Endothelial cell of umbilical vein (primary cell): Measurements from ENCODE around the gene NUBP1. TPM values are rescaled to one million over a fixed set of nuclear protein-coding genes. Genes with fewer than 3 reads are reported as not detected.
A peak's percentile ranks its signal among the peaks of the same experiment; 100 is the strongest.

ENCODE experiments used
- BruUV-seq: library from RNA; stranded (reverse); fragments of 400-500 nt; replicated peaks from 2 replicates; lab custom pipeline; 2021; lab: Mats Ljungman, UMichigan
- CTCF ChIA-PET: fragments of 300-600, 350-600 bp; sonication (Branson Sonifier 250); formaldehyde crosslinking; loops from one replicate; lab custom pipeline; 2021; ENCODE audit warnings: antibody characterized with exemption, inconsistent platforms; lab: Charles Lee
- POLR2A ChIA-PET: fragments of 300-600, 350-600 bp; sonication (Branson Sonifier 250); formaldehyde crosslinking; loops from one replicate; lab custom pipeline; 2021; ENCODE audit warnings: antibody characterized with exemption, inconsistent platforms; lab: Charles Lee
- DNase-seq: peaks from one replicate; pipeline ENCODE4 v3.0.0-alpha.2; 2011; ENCODE audit warnings: low read depth, low spot score
- FAIRE-seq: peaks from 2 replicates; lab custom pipeline; 2011; peaks lifted over from hg19 to GRCh38; lab: Jason Lieb, UNC
- H2AFZ ChIP-seq: 2 replicates; pipeline ENCODE4 v1.6.0; 2012; ENCODE audit warnings: low read depth, low read length, control low read depth, inconsistent platforms
- H3K27ac ChIP-seq: 2 replicates; pipeline ENCODE4 v1.5.1; 2011; ENCODE audit warnings: low read depth, mild to moderate bottlenecking, control low read depth, low read length, moderate library complexity; ENCODE audit not compliant: insufficient read depth
- H3K27me3 ChIP-seq, 2 experiments: 2 replicates each; pipeline versions ENCODE4 v1.6.0 to v1.6.1; 2011; ENCODE audit warnings: low read length in 2 of 2, mixed read lengths in 1 of 2; ENCODE audit not compliant: control insufficient read depth in 2 of 2, insufficient read depth in 2 of 2
- H3K36me3 ChIP-seq, 2 experiments: 2 replicates in 1 of 2; 3 replicates in 1 of 2; pipeline ENCODE4 v1.5.1; 2011; ENCODE audit warnings: low read length in 2 of 2, mild to moderate bottlenecking in 1 of 2, moderate library complexity in 1 of 2; ENCODE audit not compliant: control insufficient read depth in 2 of 2, insufficient read depth in 2 of 2; ENCODE audit errors: extremely low read depth in 1 of 2
- H3K4me1 ChIP-seq: 3 replicates; pipeline ENCODE4 v1.5.1; 2011; ENCODE audit warnings: mild to moderate bottlenecking, low read length; ENCODE audit not compliant: control insufficient read depth, insufficient read depth; ENCODE audit errors: extremely low read depth
- H3K4me2 ChIP-seq: 2 replicates; pipeline ENCODE4 v1.6.1; 2011; ENCODE audit warnings: low read length, control low read depth, mixed read lengths; ENCODE audit not compliant: insufficient read depth
- H3K4me3 ChIP-seq, 3 experiments: fragments of 200-600 bp in 1 of 3; sonication (generic), shearing (Covaris generic) in 1 of 3; replicated peaks in 1 of 3; 2 replicates each; pipeline ENCODE4 v1.5.1; 2011 to 2016; ENCODE audit warnings: control low read depth in 3 of 3, low read length in 3 of 3, mild to moderate bottlenecking in 2 of 3, inconsistent platforms in 1 of 3, low read depth in 1 of 3, moderate library complexity in 1 of 3; ENCODE audit not compliant: insufficient read depth in 1 of 3
- H3K79me2 ChIP-seq: 2 replicates; pipeline ENCODE4 v1.6.0; 2012; ENCODE audit warnings: low read length, inconsistent platforms; ENCODE audit not compliant: control insufficient read depth, insufficient read depth
- H3K9ac ChIP-seq: replicated peaks from 2 replicates; pipeline ENCODE3; 2011; ENCODE audit warnings: low read length, control low read depth; ENCODE audit not compliant: insufficient read depth; ENCODE audit errors: extremely low read depth
- H3K9me1 ChIP-seq: replicated peaks from 3 replicates; pipeline ENCODE4 v1.6.0; 2011; ENCODE audit warnings: mild to moderate bottlenecking, low read length; ENCODE audit not compliant: control insufficient read depth, insufficient read depth; ENCODE audit errors: extremely low read depth
- H3K9me3 ChIP-seq: replicated peaks from 2 replicates; pipeline ENCODE4 v1.5.1; 2012; ENCODE audit warnings: low read length, inconsistent platforms; ENCODE audit not compliant: control insufficient read depth, insufficient read depth
- H4K20me1 ChIP-seq: replicated peaks from 2 replicates; pipeline ENCODE3; 2011; ENCODE audit warnings: mild to moderate bottlenecking, low read length; ENCODE audit not compliant: control insufficient read depth, insufficient read depth; ENCODE audit errors: extremely low read depth
- CTCF ChIP-seq, 2 donors: IDR thresholded peaks; 1 replicate in 1 of 2; 2 replicates in 1 of 2; pipeline ENCODE4 v1.5.1; 2011; ENCODE audit warnings: low read length in 2 of 2, mild to moderate bottlenecking in 2 of 2, moderate library complexity in 2 of 2, control low read depth in 1 of 2, inconsistent platforms in 1 of 2, low read depth in 1 of 2; ENCODE audit not compliant: insufficient read depth in 1 of 2; ENCODE audit errors: extremely low read depth in 1 of 2
- EZH2 ChIP-seq: IDR thresholded peaks from 2 replicates; pipeline ENCODE4 v1.6.1; 2012; ENCODE audit warnings: borderline replicate concordance, low read depth, mild to moderate bottlenecking, moderate library complexity, low read length, inconsistent platforms; ENCODE audit not compliant: severe bottlenecking
- FOS ChIP-seq: IDR thresholded peaks from 2 replicates; pipeline ENCODE4 v1.6.1; 2011; ENCODE audit warnings: mild to moderate bottlenecking, low read length, moderate library complexity, borderline replicate concordance; ENCODE audit not compliant: insufficient read depth
- GATA2 ChIP-seq: IDR thresholded peaks from 2 replicates; pipeline ENCODE4 v1.7.0; 2011; ENCODE audit warnings: low read depth, mild to moderate bottlenecking, moderate library complexity, mixed read lengths, low read length; ENCODE audit not compliant: insufficient read length, insufficient read depth
- JUN ChIP-seq: IDR thresholded peaks from 2 replicates; pipeline ENCODE4 v1.6.1; 2011; ENCODE audit warnings: borderline replicate concordance, low read depth; ENCODE audit not compliant: insufficient read length, insufficient read depth
- MAX ChIP-seq: IDR thresholded peaks from 2 replicates; pipeline ENCODE4 v1.6.1; 2011; ENCODE audit not compliant: insufficient read depth, insufficient read length
- MYC ChIP-seq: IDR thresholded peaks from one replicate; pipeline ENCODE4 v1.6.1; 2011; ENCODE audit warnings: mild to moderate bottlenecking, low read depth, low read length
- POLR2A ChIP-seq: IDR thresholded peaks from 2 replicates; pipeline ENCODE4 v1.6.1; 2012; ENCODE audit warnings: low read depth, mild to moderate bottlenecking, control low read depth, low read length
- POLR2AphosphoS5 ChIP-seq: IDR thresholded peaks from 2 replicates; pipeline ENCODE4 v1.6.1; 2012; ENCODE audit warnings: low read depth, mild to moderate bottlenecking, control low read depth, low read length, moderate library complexity; ENCODE audit not compliant: insufficient read depth
- dilution Hi-C: fragments of 300-500 bp; cut with MboI; formaldehyde crosslinking; loops from one replicate; pipeline ENCODE4 v1.15.0; 2019; ENCODE audit warnings: low sequenced_read_pairs; ENCODE audit not compliant: extremely low pct_ligation_motif_present
- intact Hi-C: fragments of 100-400 bp; cut with micrococcal nuclease; formaldehyde crosslinking; loops from one replicate; pipeline ENCODE4 v1.10.0; 2022
- polyA plus RNA-seq, 4 experiments: library from polyadenylated mRNA; depleted of rRNA in 3 of 4; stranded (reverse) in 3 of 4; unstranded in 1 of 4; fragments of >200 nt; gene quantifications; 2 replicates each; pipeline versions ENCODE4 v1.2.1 to v1.2.3, GENCODE V29; 2011 to 2012; ENCODE audit warnings: missing spikeins in 1 of 4
- total RNA-seq: library from RNA; stranded (reverse); gene quantifications from 2 replicates; pipeline ENCODE4 v1.2.3, GENCODE V29; 2021

Gene NUBP1
- total and polyA plus RNA-seq, 2 donors (not counting 3 experiments of a cell fraction or from before 2014, with no cell fraction given): 23.6 to 30.8 TPM

- Histone ChIP-seq H3K4me2 (peak overlapping the region; percentile 76), H3K4me3 (peak overlapping the region; percentile 3 to 56 (median 25)), H3K36me3 (no peaks in the 10 kb centered on the region), H4K20me1 (no peaks in the 10 kb centered on the region), H3K9me1 (no peaks in the 10 kb centered on the region), H3K4me1 (peaks cover 7% of the 10 kb centered on the region), H3K9me3 (no peaks in the 10 kb centered on the region), H3K79me2 (no peaks in the 10 kb centered on the region), H3K27me3 (no peaks in the 10 kb centered on the region), H3K27ac (peak overlapping the region; percentile 47), H2AFZ (peak overlapping the region; percentile 83), H3K9ac (peak overlapping the region; percentile 64)
- FAIRE-seq (peak; percentile 71), DNase-seq (no peak)
- CTCF ChIA-PET: interaction anchor here (0.6 to 1.6 kb wide), 10 partner anchors 9 to 1323 kb away, joined by 3 to 16 read pairs (median 4); partner anchors contain the start of genes DEXI and EMP2
- dilution Hi-C loops (no loop called here), intact Hi-C loops (loop anchor here (1.0 to 5.0 kb wide), 4 partner anchors 83 to 357 kb away; partner anchors contain the start of genes ATF7IP2 and DEXI)
- BruUV-seq: TSS peak; percentile 73
- TF ChIP-seq POLR2AphosphoS5 (no peak), MYC (no peak), POLR2A (no peak), CTCF (IDR thresholded peaks at IDR 0.05; ENCODE audit: extremely low read depth in 1 of 2, insufficient read depth in 1 of 2, low read depth in 1 of 2, low read length in 2 of 2) (no peak), MAX (no peak), FOS (no peak), EZH2 (no peak), JUN (no peak), GATA2 (no peak)
- POLR2A ChIA-PET: interaction anchor here (0.7 to 1.1 kb wide), 4 partner anchors 8 to 376 kb away, joined by 3 read pairs; no protein-coding TSS in a partner anchor
Measured at GRCh38 chr16:10744370-10745030, 858 bp downstream of the NUBP1 start.
